ENCODE measurements around the gene ICOSLG.
"Not testable (repeated sequence)": the region's sequence is repeated elsewhere in the genome, so short reads cannot be mapped to it uniquely, and the experiment has no call there.

ICOSLG gene

GRCh38 chr21:44258056-44258725 lies 17.4 kb upstream of the ICOSLG start:
- DNase-seq (ENCODE audit: low read depth), result no peak
- TF ChIP-seq CTCF (conservative IDR thresholded peaks at IDR 0.05; ENCODE audit: control insufficient read depth, insufficient read depth, low read depth, low read length), result no peak
- H3K4me3 ChIP-seq (ENCODE audit: control insufficient read depth, low read depth, low read length), result no peak overlapping the region

- DNase-seq (ENCODE audit: low read depth), result no peak
- no peak for TF ChIP-seq CTCF (conservative IDR thresholded peaks at IDR 0.05; ENCODE audit: control insufficient read depth, insufficient read depth, low read depth, low read length)
- H3K4me3 ChIP-seq (ENCODE audit: control insufficient read depth, low read depth, low read length), result no peak overlapping the region
Observed at GRCh38 chr21:44255511-44255981, 14.8 kb upstream of the ICOSLG start.

GRCh38 chr21:44253832-44254710 lies 13.3 kb upstream of the ICOSLG start:
- H3K4me3 ChIP-seq (ENCODE audit: control insufficient read depth, low read depth, low read length), result no peak overlapping the region
- no peak for TF ChIP-seq CTCF (conservative IDR thresholded peaks at IDR 0.05; ENCODE audit: control insufficient read depth, insufficient read depth, low read depth, low read length)
- DNase-seq (ENCODE audit: low read depth), result no peak

GRCh38 chr21:44249204-44250037 lies 8.7 kb upstream of the ICOSLG start:
- not testable (repeated sequence) for DNase-seq (ENCODE audit: low read depth); H3K4me3 ChIP-seq (ENCODE audit: control insufficient read depth, low read depth, low read length)

- not testable (repeated sequence) for H3K4me3 ChIP-seq (ENCODE audit: control insufficient read depth, low read depth, low read length); DNase-seq (ENCODE audit: low read depth)
Observed at GRCh38 chr21:44247904-44248303, 7.2 kb upstream of the ICOSLG start.

- DNase-seq (ENCODE audit: low read depth); H3K4me3 ChIP-seq (ENCODE audit: control insufficient read depth, low read depth, low read length): not testable (repeated sequence)
Observed at GRCh38 chr21:44243980-44244379, 3.2 kb upstream of the ICOSLG start.

- not testable (repeated sequence) for H3K4me3 ChIP-seq (ENCODE audit: control insufficient read depth, low read depth, low read length); DNase-seq (ENCODE audit: low read depth)
Observed at GRCh38 chr21:44241281-44241680, 538 bp upstream of the ICOSLG start.

GRCh38 chr21:44240353-44240752 lies 390 bp downstream of the ICOSLG start:
- H3K4me3 ChIP-seq (ENCODE audit: control insufficient read depth, low read depth, low read length); DNase-seq (ENCODE audit: low read depth): not testable (repeated sequence)

GRCh38 chr21:44229561-44229960 lies 11.2 kb downstream of the ICOSLG start:
- not testable (repeated sequence) for DNase-seq (ENCODE audit: low read depth); H3K4me3 ChIP-seq (ENCODE audit: control insufficient read depth, low read depth, low read length)

GRCh38 chr21:44228109-44228508 lies 12.6 kb downstream of the ICOSLG start:
- H3K4me3 ChIP-seq (ENCODE audit: control insufficient read depth, low read depth, low read length); DNase-seq (ENCODE audit: low read depth): not testable (repeated sequence)

GRCh38 chr21:44227614-44228013 lies 13.1 kb downstream of the ICOSLG start:
- not testable (repeated sequence) for DNase-seq (ENCODE audit: low read depth)

GRCh38 chr21:44225605-44226004 lies 15.1 kb downstream of the ICOSLG start:
- H3K4me3 ChIP-seq (ENCODE audit: control insufficient read depth, low read depth, low read length); DNase-seq (ENCODE audit: low read depth): not testable (repeated sequence)

More at GRCh38 chr21:44227614-44228013, 13.1 kb downstream of the ICOSLG start:
- H3K4me3 ChIP-seq (ENCODE audit: control insufficient read depth, low read depth, low read length), result not testable (repeated sequence)

- H3K4me3 ChIP-seq (ENCODE audit: control insufficient read depth, low read depth, low read length); DNase-seq (ENCODE audit: low read depth): not testable (repeated sequence)
Observed at GRCh38 chr21:44223334-44223733, 17.4 kb downstream of the ICOSLG start.

- H3K4me3 ChIP-seq (ENCODE audit: control insufficient read depth, low read depth, low read length); DNase-seq (ENCODE audit: low read depth): not testable (repeated sequence)
Observed at GRCh38 chr21:44220674-44221073, 20.1 kb downstream of the ICOSLG start.
